ENCODE measurements around the gene GTF2IRD2.
"Not testable (repeated sequence)": the region's sequence is repeated elsewhere in the genome, so short reads cannot be mapped to it uniquely, and the experiment has no call there.

Gene GTF2IRD2

DNA sequence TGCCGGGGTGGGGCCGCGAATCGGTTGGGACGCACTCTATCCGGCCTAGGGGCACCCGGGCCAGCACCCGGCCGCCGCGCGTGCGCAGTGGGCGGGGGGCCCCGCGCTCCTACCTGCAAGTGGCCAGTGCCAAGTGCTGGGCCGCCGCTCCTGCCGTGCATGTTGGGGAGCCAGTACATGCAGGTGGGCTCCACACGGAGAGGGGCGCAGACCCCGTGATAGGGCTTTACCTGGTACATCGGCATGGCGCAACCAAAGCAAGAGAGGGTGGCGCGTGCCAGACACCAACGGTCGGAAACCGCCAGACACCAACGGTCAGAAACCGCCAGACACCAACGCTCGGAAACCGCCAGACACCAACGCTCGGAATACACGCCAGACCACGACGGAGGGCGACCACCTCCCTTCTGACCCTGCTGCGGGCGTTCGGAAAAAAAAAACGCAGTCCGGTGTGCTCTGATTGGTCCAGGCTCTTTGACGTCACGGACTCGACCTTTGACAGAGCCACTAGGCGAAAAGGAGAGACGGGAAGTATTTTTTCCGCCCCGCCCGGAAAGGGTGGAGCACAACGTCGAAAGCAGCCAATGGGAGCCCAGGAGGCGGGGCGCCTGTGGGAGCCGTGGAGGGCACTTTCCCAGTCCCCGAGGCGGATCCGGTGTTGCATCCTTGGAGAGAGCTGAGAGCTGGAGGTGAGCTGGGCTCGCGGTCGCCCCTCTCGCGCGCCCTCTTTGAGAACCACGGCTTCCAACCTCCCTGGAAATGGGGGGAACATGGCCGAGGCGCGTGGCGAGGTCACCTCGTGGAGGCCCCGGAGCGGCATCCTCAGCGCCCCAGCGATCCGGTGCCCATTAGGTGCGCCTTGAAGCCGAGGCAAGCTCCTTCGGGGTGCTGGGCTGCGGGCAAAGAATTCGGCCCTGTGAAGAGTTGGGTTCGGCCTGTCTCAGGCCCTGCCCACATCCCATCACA, 39.0 kb upstream of the GTF2IRD2 start (continued):
- TF ChIP-seq, protein P1, sequence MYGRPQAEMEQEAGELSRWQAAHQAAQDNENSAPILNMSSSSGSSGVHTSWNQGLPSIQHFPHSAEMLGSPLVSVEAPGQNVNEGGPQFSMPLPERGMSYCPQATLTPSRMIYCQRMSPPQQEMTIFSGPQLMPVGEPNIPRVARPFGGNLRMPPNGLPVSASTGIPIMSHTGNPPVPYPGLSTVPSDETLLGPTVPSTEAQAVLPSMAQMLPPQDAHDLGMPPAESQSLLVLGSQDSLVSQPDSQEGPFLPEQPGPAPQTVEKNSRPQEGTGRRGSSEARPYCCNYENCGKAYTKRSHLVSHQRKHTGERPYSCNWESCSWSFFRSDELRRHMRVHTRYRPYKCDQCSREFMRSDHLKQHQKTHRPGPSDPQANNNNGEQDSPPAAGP (tag by site-specific recombination; IDR thresholded peaks at IDR 0.05) = peak; percentile 48; the same call in 1 of the 2 replicates

GRCh38 chr7:74889518-74890129, 38.2 kb upstream of the GTF2IRD2 start:
- H3K36me3 ChIP-seq (ENCODE audit: control insufficient read depth in 2 of 2, insufficient read depth in 1 of 2, low read length in 2 of 2); H3K27ac ChIP-seq (ENCODE audit: extremely low read depth, low read depth, low read length); H3K4me1 ChIP-seq (ENCODE audit: control insufficient read depth, insufficient read depth, low read length); CTCF ChIA-PET; POLR2A ChIA-PET; H3K9me3 ChIP-seq (ENCODE audit: control insufficient read depth, insufficient read depth, low read depth, low read length): not testable (repeated sequence)
- peak overlapping the region; percentile 18 for H3K4me3 ChIP-seq (ENCODE audit: low read depth, low read length)
- TF ChIP-seq ZNF335 (tag by site-specific recombination; conservative IDR thresholded peaks at IDR 0.05) = peak; percentile 24; the same call in 1 of the 2 replicates

GRCh38 chr7:74885295-74885694, 33.9 kb upstream of the GTF2IRD2 start:
- CTCF ChIA-PET; POLR2A ChIA-PET; H3K36me3 ChIP-seq (ENCODE audit: control insufficient read depth in 2 of 2, insufficient read depth in 1 of 2, low read length in 2 of 2); H3K4me3 ChIP-seq (ENCODE audit: low read depth, low read length); H3K9me3 ChIP-seq (ENCODE audit: control insufficient read depth, insufficient read depth, low read depth, low read length); H3K27ac ChIP-seq (ENCODE audit: extremely low read depth, low read depth, low read length); H3K4me1 ChIP-seq (ENCODE audit: control insufficient read depth, insufficient read depth, low read length): not testable (repeated sequence)

DNA sequence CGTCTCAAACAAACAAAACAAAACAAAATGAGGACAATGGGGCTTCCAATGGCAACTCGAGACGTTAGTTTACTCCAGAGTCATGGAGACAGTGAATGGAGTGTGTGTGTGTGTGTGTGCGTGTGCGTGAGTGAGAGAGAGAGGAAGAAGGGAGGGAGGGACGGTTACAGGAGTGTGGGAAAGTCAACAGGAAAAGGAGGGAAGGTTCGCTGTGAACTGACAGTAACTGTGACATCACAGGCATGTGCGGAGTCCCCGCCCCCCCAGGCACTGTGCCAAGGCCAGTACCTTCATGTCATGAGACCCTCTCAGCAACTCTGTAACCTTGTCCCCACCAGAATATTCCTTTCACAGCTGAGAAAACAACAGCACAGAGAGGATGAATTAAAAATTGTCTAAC, 30.7 kb upstream of the GTF2IRD2 start:
- H3K9me3 ChIP-seq (ENCODE audit: control insufficient read depth, insufficient read depth, low read depth, low read length); H3K36me3 ChIP-seq (ENCODE audit: control insufficient read depth in 2 of 2, insufficient read depth in 1 of 2, low read length in 2 of 2); H3K4me1 ChIP-seq (ENCODE audit: control insufficient read depth, insufficient read depth, low read length); POLR2A ChIA-PET; CTCF ChIA-PET; H3K27ac ChIP-seq (ENCODE audit: extremely low read depth, low read depth, low read length); H3K4me3 ChIP-seq (ENCODE audit: low read depth, low read length): not testable (repeated sequence)

DNA sequence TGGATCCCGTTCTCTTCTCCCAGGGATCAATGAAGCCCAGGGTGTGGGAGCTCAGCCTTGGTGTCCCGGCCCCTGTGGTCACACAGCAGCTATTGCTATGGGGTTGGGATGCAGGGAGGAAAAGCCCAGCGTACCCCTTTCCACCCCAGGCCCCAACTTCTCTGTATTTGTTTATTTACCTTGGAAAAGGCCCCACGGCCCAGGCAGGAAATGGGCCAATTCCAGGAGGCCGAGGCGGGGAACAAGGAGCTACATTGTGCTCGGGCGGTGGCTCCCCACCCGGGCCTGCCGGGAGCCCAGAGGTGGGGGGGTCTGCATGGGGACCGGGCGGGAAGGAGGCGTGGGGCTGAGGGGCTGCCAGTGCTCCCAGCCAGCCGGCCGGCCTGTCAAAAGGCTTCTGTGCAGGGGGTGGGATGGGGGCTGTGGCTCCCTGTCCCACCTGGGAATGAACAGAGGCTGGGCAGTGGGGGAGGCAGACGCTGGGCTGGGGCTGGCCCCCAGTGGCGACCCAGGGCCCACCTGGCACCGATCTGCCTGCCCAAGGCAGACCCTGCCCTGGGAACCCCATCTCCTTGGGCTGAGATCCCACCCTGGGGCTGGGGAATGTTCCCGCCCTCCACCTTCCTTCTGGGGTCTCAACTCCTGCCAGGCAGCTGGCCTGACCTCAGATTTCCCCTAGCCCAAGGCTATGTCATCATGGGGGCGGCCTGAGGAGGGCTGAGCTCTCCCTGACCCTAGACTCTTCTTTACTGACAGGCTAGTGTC, 23.5 kb upstream of the GTF2IRD2 start:
- H3K36me3 ChIP-seq (ENCODE audit: control insufficient read depth in 2 of 2, insufficient read depth in 1 of 2, low read length in 2 of 2); H3K9me3 ChIP-seq (ENCODE audit: control insufficient read depth, insufficient read depth, low read depth, low read length); H3K4me1 ChIP-seq (ENCODE audit: control insufficient read depth, insufficient read depth, low read length); H3K4me3 ChIP-seq (ENCODE audit: low read depth, low read length); CTCF ChIA-PET; POLR2A ChIA-PET; H3K27ac ChIP-seq (ENCODE audit: extremely low read depth, low read depth, low read length): not testable (repeated sequence)

GRCh38 chr7:74874104-74874747, 22.8 kb upstream of the GTF2IRD2 start:
- CTCF ChIA-PET; H3K4me3 ChIP-seq (ENCODE audit: low read depth, low read length); H3K9me3 ChIP-seq (ENCODE audit: control insufficient read depth, insufficient read depth, low read depth, low read length); H3K27ac ChIP-seq (ENCODE audit: extremely low read depth, low read depth, low read length); POLR2A ChIA-PET; H3K36me3 ChIP-seq (ENCODE audit: control insufficient read depth in 2 of 2, insufficient read depth in 1 of 2, low read length in 2 of 2); H3K4me1 ChIP-seq (ENCODE audit: control insufficient read depth, insufficient read depth, low read length): not testable (repeated sequence)

DNA sequence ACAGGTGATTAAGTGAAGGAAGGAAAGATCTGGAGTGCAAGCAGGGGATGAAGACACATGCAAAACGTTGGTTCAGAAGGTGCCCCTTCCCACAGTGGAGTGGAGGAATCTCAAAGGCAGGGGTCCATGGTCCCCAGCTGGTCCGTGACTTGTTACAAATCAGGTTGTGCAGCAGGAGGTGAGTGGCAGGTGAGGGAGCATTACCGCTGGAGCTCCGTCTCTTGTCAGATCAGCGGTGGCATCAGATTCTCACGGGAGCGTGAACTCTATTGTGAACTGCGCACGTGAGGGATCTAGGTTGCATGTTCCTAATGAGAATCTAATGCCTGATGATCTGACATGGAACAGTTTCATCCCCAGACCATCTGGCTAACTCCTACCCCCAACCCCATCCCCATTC, 21.1 kb upstream of the GTF2IRD2 start:
- CTCF ChIA-PET; H3K36me3 ChIP-seq (ENCODE audit: control insufficient read depth in 2 of 2, insufficient read depth in 1 of 2, low read length in 2 of 2); POLR2A ChIA-PET; H3K4me1 ChIP-seq (ENCODE audit: control insufficient read depth, insufficient read depth, low read length); H3K27ac ChIP-seq (ENCODE audit: extremely low read depth, low read depth, low read length); H3K4me3 ChIP-seq (ENCODE audit: low read depth, low read length); H3K9me3 ChIP-seq (ENCODE audit: control insufficient read depth, insufficient read depth, low read depth, low read length): not testable (repeated sequence)

DNA sequence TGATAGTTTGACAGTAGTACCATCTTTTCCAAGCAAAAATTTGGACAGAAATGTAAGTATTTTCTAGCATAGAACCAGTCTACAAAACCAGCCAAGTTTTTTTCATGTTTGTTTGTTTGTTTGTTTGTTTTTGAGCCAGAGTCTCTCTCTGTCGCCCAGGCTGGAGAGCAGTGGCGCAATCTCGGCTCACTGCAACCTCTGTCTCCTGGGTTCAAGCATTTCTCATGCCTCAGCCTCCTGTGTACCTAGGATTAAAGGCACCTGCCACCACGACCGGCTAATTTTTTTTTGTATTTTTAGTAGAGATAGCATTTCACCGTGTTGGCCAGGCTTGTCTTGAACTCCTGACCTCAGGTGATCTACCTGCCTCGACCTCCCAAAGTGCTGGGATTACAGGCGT, 14.4 kb upstream of the GTF2IRD2 start:
- H3K36me3 ChIP-seq (ENCODE audit: control insufficient read depth in 2 of 2, insufficient read depth in 1 of 2, low read length in 2 of 2); H3K4me3 ChIP-seq (ENCODE audit: low read depth, low read length); H3K27ac ChIP-seq (ENCODE audit: extremely low read depth, low read depth, low read length); CTCF ChIA-PET; POLR2A ChIA-PET; H3K4me1 ChIP-seq (ENCODE audit: control insufficient read depth, insufficient read depth, low read length); H3K9me3 ChIP-seq (ENCODE audit: control insufficient read depth, insufficient read depth, low read depth, low read length): not testable (repeated sequence)

GRCh38 chr7:74849853-74850252, 1.6 kb downstream of the GTF2IRD2 start:
- CTCF ChIA-PET; H3K36me3 ChIP-seq (ENCODE audit: control insufficient read depth in 2 of 2, insufficient read depth in 1 of 2, low read length in 2 of 2); POLR2A ChIA-PET; H3K27ac ChIP-seq (ENCODE audit: extremely low read depth, low read depth, low read length); H3K4me3 ChIP-seq (ENCODE audit: low read depth, low read length); H3K4me1 ChIP-seq (ENCODE audit: control insufficient read depth, insufficient read depth, low read length); H3K9me3 ChIP-seq (ENCODE audit: control insufficient read depth, insufficient read depth, low read depth, low read length): not testable (repeated sequence)

DNA sequence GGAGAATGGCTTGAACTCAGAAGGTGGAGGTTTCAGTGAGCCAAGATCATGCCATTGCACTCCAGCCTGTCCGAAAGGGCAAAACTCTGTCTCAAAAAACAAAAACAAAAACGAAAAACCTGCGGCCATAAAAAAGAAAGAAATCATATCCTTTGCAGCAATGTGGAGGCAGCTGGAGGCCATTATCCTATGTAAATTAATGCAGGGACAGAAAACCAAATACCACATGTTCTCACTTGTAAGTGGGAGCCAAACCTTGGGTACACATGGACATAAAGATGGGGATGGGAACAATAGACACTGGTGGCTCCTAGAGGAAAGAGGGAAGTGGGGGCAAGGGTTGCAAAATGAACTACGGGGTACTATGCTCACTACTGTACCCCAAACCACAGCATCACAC, 21.0 kb downstream of the GTF2IRD2 start:
- POLR2A ChIA-PET; H3K4me3 ChIP-seq (ENCODE audit: low read depth, low read length); H3K27ac ChIP-seq (ENCODE audit: extremely low read depth, low read depth, low read length); CTCF ChIA-PET; H3K4me1 ChIP-seq (ENCODE audit: control insufficient read depth, insufficient read depth, low read length); H3K36me3 ChIP-seq (ENCODE audit: control insufficient read depth in 2 of 2, insufficient read depth in 1 of 2, low read length in 2 of 2); H3K9me3 ChIP-seq (ENCODE audit: control insufficient read depth, insufficient read depth, low read depth, low read length): not testable (repeated sequence)
